SK-N-SH treated with all-trans-retinoic acid at 6 μM for 48 hours (cell line): ENCODE data around the gene CHEK1.

Source experiments
- CSDC2 ChIP-seq: fragments of 250-450 bp; sonication (Bioruptor Pico); IDR thresholded peaks from 2 replicates; pipeline ENCODE4 v1.5.0; 2020; ENCODE audit warnings: mild to moderate bottlenecking, moderate library complexity
- TF ChIP-seq, protein P1 (sequence below): fragments of 250-450 bp; sonication (Bioruptor Pico); IDR thresholded peaks from 2 replicates; pipeline ENCODE4 v1.8.0; 2021; ENCODE audit warnings: low read depth, mild to moderate bottlenecking, moderate library complexity, borderline replicate concordance

DNA sequence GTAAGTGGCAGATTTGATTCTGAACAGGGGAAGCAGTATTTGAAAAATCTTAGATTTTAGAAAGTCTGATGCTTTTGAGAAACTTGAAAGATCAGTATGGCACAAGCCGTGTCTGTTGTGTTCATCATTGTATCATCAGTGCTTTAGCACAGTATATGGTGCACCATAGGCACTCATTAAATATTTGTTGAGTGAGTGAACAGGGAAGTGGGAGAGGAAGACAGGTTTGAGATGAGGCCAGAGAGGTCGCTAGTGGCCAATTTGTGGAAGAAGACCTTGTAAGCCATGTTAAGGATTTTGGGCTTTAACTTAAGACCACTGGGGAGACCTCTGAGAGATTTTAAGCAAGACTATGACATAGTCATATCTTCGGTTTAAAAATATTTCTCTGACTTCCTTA is 12.9 kb downstream of the CHEK1 start:
- TF ChIP-seq CSDC2 (CRISPR knock-in tag): no peak
- TF ChIP-seq, protein P1, sequence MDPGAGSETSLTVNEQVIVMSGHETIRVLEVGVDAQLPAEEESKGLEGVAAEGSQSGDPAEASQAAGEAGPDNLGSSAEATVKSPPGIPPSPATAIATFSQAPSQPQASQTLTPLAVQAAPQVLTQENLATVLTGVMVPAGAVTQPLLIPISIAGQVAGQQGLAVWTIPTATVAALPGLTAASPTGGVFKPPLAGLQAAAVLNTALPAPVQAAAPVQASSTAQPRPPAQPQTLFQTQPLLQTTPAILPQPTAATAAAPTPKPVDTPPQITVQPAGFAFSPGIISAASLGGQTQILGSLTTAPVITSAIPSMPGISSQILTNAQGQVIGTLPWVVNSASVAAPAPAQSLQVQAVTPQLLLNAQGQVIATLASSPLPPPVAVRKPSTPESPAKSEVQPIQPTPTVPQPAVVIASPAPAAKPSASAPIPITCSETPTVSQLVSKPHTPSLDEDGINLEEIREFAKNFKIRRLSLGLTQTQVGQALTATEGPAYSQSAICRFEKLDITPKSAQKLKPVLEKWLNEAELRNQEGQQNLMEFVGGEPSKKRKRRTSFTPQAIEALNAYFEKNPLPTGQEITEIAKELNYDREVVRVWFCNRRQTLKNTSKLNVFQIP (CRISPR knock-in tag): no peak
